ENCODE data around the gene EXOC4.

EXOC4 gene

DNA sequence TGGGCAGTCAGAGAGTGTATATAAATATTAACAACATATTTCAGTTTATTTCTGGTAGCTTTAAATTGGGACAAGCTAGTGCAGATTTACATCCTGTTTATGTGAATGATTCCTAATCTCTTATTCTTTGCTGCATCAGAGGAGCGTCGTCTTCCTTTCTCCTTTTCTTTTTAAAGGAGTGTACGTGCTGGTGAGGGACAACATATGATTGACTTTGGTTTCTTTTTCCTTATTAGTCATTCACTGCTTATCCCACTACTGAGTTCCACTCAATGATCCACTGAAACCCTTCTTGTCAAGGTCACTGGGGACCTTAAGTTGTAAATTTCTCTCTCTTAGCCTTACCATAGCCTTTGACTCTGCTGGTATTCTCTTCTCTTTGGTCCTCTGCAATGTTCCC is 116.3 kb downstream of the EXOC4 start:
- no peak for DNase-seq

DNA sequence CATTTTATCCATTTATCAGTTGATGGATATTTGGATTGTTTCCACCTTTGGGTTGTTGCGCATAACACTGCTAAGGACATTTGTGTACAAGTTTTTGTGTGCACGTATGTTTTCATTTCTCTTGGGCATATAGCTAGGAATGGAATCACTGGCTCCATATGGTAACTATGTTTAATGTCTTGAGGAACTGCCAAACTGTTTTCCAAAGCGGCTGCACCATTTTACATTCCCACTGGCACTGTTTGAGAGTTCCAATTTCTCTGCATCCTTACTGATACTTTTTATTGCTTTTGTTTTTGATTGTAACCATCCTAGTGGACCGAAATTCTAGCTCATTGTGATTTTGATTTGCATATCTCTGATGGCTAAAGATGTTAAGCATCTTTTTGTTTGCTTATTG is 118.7 kb downstream of the EXOC4 start:
- no peak for DNase-seq

DNA sequence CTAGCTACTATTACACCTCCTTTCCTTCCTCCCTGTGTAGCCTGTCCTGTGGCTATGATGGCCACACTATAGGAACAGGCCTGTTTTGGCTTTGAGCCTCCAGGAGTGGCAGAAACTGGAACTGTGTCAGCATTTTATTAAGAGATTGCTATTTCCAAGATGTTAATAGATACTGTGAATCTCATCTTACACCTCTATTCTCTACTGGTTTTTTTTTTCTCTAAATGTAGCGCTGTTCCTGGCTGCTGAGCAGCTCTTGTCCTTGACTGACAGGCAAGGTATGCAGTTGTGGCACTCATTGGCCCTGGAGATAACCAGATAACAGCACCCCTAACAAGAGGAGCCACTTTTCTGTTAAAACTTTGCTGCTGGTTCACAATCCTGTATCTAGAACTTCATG is 119.5 kb downstream of the EXOC4 start:
- no peak for DNase-seq

DNA sequence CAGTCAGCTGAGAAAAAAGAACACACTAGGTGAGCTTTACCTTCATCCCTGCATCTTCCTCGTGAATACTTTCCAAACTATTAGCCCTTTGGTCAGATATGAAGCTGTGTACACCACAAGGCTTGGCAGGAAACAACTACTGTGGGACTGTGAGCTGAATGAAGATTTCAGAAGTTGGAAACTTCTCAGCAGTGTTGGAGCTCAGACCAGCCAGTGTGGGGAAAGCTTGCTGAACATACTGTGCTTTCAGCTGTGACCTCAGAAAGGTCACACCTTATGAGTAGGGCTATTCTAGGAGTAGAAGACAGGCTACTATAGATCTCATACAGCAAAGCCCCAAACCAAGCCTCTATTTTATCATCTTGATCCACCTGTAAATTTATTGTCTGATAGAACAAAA is 123.6 kb downstream of the EXOC4 start:
- no peak for DNase-seq

GRCh38 chr7:133381965-133382364 is 129.1 kb downstream of the EXOC4 start:
- no peak for DNase-seq

- no peak for DNase-seq
Observed at GRCh38 chr7:133382775-133383559, 130.1 kb downstream of the EXOC4 start.

DNA sequence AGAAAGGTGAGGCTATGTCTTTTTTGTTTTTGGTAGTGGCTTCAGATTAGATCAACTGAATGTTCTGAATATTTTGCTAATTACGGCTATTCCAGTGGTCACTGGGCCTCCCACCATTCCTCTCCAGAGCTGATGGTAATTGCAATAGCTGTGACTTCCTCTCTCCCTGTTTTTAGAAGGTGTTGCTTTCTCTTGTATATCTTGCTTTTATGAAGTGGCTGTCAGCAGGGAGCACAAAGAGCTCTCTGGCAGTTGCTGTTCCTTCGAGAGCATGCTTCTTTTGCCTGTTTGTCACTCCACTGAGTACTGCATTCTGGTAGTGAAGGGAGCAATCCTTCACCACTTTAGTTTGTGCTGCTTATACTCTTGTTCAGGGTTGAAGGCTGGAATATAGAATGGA is 133.3 kb downstream of the EXOC4 start:
- DNase-seq: no peak

- no peak for DNase-seq
Observed at GRCh38 chr7:133389727-133390126, 136.8 kb downstream of the EXOC4 start.

DNA sequence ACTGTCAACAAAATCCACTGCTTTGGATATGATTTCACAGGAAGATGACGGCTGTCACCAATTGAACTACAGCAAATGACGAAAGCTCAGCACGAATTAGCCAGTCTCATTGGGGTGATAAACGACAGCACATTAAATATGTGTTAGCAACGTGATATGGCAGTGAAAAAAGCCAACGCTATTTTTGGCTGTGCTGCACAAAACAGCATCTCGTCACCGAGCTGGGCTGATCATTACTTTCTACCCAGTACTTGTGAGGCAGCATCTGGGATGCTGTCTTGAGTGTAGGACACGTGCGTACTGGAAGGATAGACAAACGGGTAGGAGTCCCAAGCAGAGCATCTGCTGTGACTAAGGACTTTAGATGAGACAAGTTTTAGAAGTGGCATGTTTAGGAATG is 138.3 kb downstream of the EXOC4 start:
- DNase-seq: no peak

DNA sequence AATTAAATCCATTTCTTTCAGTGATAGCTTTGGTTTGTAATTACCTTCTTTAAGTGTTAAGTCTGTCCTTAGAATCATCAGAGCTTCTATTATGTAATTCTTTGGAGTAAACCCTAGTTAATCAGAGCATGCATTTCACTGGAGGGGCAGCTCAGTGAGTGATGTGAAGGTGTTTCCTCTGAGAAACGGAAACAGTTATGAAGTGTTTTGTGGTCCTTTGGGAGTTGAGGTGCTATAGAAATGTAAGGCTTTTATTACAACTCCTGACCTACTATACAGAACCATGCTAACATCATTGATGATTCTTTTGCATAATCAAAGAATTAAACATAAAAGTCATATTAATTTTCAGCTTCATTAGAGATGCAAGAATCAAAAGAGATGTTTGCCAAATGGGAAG is 141.5 kb downstream of the EXOC4 start:
- no peak for DNase-seq

GRCh38 chr7:133395551-133395950 is 142.7 kb downstream of the EXOC4 start:
- no peak for DNase-seq

- no peak for DNase-seq
Observed at GRCh38 chr7:133398506-133398905, 145.6 kb downstream of the EXOC4 start.

- no peak for DNase-seq
Observed at GRCh38 chr7:133401225-133401624, 148.3 kb downstream of the EXOC4 start.

GRCh38 chr7:133408212-133408611 is 155.3 kb downstream of the EXOC4 start:
- no peak for DNase-seq

DNA sequence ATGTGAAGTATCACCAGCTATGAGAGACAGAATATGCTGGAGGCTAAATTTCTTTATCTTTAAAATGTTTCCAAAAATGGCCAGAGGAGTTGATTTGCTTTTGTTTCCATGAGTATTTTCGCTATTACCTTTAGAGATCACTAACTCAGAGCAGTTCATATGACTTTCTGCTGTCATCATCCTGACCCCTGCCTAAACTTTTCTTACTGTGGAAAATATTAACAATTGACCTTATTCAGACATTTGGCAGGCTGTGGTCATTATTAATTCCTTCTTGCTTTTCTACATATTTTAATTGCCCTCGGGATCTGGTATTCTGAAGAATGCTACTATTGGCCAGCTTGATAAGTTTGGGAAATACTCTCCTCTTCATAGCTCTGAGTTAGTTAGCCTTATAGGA is 156.5 kb downstream of the EXOC4 start:
- DNase-seq: no peak

DNA sequence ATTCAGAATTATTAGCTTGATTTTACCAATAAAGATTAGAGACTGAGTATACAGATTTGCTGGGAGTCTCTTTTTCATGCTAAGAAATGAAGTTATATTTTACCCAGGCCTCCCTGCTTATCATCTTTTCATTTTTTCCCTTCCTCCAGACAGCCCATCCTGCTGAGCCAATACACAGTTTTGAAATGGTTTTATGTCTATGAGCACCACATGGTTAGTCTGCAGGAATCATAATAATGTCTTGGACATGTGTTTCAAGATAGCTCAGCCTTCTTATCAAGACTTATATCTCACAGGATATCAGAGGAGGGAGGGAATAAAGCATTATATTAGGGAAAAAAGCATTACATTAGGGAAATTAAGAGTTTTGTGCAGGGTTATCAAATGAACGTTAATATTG is 157.1 kb downstream of the EXOC4 start:
- DNase-seq: no peak

DNA sequence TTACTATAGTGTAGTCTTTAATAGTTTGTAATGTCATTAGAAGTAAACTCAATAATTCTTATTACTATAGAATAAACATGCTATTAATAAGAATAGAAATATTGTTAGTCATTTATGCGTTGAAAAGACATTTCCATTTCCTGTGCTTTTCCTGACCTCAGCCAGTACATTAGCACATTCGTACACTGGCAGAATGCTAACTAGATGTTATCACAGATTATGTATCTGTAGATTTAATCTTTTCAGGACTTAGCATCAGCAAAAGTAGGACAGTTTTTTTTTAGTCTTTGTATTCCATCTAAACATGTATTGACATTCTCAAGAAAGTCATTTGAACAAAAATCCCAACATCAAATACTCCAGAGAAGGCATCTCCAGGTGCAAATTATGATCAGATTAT is 158.5 kb downstream of the EXOC4 start:
- no peak for DNase-seq

GRCh38 chr7:133412942-133413341 is 160.1 kb downstream of the EXOC4 start:
- no peak for DNase-seq

GRCh38 chr7:133419041-133419440 is 166.2 kb downstream of the EXOC4 start:
- DNase-seq: no peak

DNA sequence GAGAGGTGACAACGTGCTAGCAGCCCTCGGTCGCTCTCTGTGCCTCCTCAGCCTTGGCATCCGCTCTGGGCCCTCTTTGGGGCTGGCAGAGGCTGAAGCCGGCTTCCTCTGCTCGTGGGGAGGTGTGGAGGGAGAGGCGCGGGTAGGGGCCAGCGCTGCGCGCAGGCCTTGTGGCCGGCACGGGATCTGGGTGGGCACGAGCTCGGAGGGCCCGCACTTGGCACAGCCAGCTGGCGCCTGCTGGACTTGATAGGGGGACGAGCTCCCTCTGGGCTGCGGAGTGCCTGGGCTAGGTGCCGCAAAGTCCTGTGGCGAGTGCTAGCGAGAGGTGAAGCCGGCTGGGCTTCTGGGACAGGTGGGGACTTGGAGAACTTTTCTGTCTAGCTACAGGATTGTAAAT is 170.7 kb downstream of the EXOC4 start:
- no peak for DNase-seq

- no peak for DNase-seq
Observed at GRCh38 chr7:133428326-133428725, 175.4 kb downstream of the EXOC4 start.

DNA sequence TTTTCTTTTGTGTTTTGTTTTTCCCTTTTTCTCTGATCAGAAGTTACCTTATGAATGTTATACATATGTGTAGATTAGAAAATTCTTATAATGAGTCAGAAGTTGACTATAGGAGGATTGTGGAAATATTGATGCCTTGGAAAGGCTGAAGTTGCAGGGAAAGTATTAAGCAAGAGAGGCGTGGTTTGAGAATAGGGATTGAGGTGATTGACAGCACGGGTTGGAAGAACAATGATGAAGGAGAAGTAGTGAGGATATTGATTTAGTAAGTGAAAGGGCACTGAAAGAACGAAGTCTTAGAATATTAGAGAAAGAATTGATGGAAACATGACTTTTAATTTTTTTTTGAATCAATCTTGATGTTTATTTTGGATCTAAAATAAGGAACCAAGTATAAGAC is 176.0 kb downstream of the EXOC4 start:
- no peak for DNase-seq

DNA sequence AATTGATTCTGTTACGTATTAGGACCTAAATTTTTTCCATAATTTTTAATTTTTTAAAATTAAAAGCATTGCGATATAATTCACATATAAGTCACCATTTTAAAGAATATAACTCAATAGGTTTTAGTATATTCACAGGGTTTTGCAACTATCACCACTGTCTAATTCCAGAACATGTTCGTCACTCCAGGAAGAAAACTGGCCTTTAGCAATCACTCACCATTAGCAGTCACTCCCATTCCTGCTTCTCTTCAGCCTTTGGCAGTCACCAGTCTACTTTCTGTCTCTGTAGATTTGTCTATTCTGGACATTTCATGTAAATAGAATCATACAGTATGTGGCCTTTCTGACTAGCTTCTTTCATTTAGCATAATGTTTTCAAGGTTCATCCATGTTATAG is 176.5 kb downstream of the EXOC4 start:
- DNase-seq: no peak

- no peak for DNase-seq
Observed at GRCh38 chr7:133431134-133431724, 178.4 kb downstream of the EXOC4 start.

Data from NCI-H146 (cell line).